ENCODE results near the gene TLR3.
"Not testable (repeated sequence)": the region's sequence is repeated elsewhere in the genome, so short reads cannot be mapped to it uniquely, and the experiment has no call there.

TLR3 gene

GRCh38 chr4:186040316-186040715 is 28.6 kb upstream of the TLR3 start:
- in situ Hi-C loops (cut with HindIII; ENCODE audit: low sequenced_read_pairs), result no loop called here

GRCh38 chr4:186047501-186047900 is 21.5 kb upstream of the TLR3 start:
- in situ Hi-C loops (cut with HindIII; ENCODE audit: low sequenced_read_pairs), result not testable (repeated sequence)

- in situ Hi-C loops (cut with HindIII; ENCODE audit: low sequenced_read_pairs), result not testable (repeated sequence)
Observed at GRCh38 chr4:186050135-186050534, 18.8 kb upstream of the TLR3 start.

GRCh38 chr4:186051096-186051495 is 17.9 kb upstream of the TLR3 start:
- in situ Hi-C loops (cut with HindIII; ENCODE audit: low sequenced_read_pairs), result no loop called here

- in situ Hi-C loops (cut with HindIII; ENCODE audit: low sequenced_read_pairs), result no loop called here
Observed at GRCh38 chr4:186058253-186058979, 10.5 kb upstream of the TLR3 start.

GRCh38 chr4:186058980-186059316 is 10.0 kb upstream of the TLR3 start:
- in situ Hi-C loops (cut with HindIII; ENCODE audit: low sequenced_read_pairs), result no loop called here

GRCh38 chr4:186061921-186062320 is 7.0 kb upstream of the TLR3 start:
- in situ Hi-C loops (cut with HindIII; ENCODE audit: low sequenced_read_pairs), result no loop called here

- in situ Hi-C loops (cut with HindIII; ENCODE audit: low sequenced_read_pairs), result no loop called here
Observed at GRCh38 chr4:186067757-186068385, 1.1 kb upstream of the TLR3 start.

GRCh38 chr4:186069729-186070128 is 773 bp downstream of the TLR3 start:
- in situ Hi-C loops (cut with HindIII; ENCODE audit: low sequenced_read_pairs), result no loop called here

- in situ Hi-C loops (cut with HindIII; ENCODE audit: low sequenced_read_pairs), result no loop called here
Observed at GRCh38 chr4:186072516-186072915, 3.6 kb downstream of the TLR3 start.

GRCh38 chr4:186074189-186074588 is 5.2 kb downstream of the TLR3 start:
- in situ Hi-C loops (cut with HindIII; ENCODE audit: low sequenced_read_pairs), result no loop called here

- in situ Hi-C loops (cut with HindIII; ENCODE audit: low sequenced_read_pairs), result no loop called here
Observed at GRCh38 chr4:186078981-186079638, 10.2 kb downstream of the TLR3 start.

GRCh38 chr4:186079694-186080093 is 10.7 kb downstream of the TLR3 start:
- in situ Hi-C loops (cut with HindIII; ENCODE audit: low sequenced_read_pairs), result no loop called here

- in situ Hi-C loops (cut with HindIII; ENCODE audit: low sequenced_read_pairs), result no loop called here
Observed at GRCh38 chr4:186081202-186081807, 12.3 kb downstream of the TLR3 start.

- in situ Hi-C loops (cut with HindIII; ENCODE audit: low sequenced_read_pairs), result no loop called here
Observed at GRCh38 chr4:186082221-186082620, 13.3 kb downstream of the TLR3 start.

- in situ Hi-C loops (cut with HindIII; ENCODE audit: low sequenced_read_pairs), result no loop called here
Observed at GRCh38 chr4:186088523-186088922, 19.6 kb downstream of the TLR3 start.

- in situ Hi-C loops (cut with HindIII; ENCODE audit: low sequenced_read_pairs), result no loop called here
Observed at GRCh38 chr4:186092296-186092695, 23.3 kb downstream of the TLR3 start.

GRCh38 chr4:186095406-186095805 is 26.4 kb downstream of the TLR3 start:
- in situ Hi-C loops (cut with HindIII; ENCODE audit: low sequenced_read_pairs), result no loop called here

GRCh38 chr4:186096681-186097165 is 27.8 kb downstream of the TLR3 start:
- in situ Hi-C loops (cut with HindIII; ENCODE audit: low sequenced_read_pairs), result no loop called here

- in situ Hi-C loops (cut with HindIII; ENCODE audit: low sequenced_read_pairs), result no loop called here
Observed at GRCh38 chr4:186097386-186097785, 28.4 kb downstream of the TLR3 start.

- in situ Hi-C loops (cut with HindIII; ENCODE audit: low sequenced_read_pairs), result no loop called here
Observed at GRCh38 chr4:186102931-186103330, 34.0 kb downstream of the TLR3 start.

All from DLD1 (cell line).